Cerebellar nuclear complex (tissue), 1 donor: ENCODE results near the gene SEPTIN14.
"Not testable (repeated sequence)": the region's sequence is repeated elsewhere in the genome, so short reads cannot be mapped to it uniquely, and the experiment has no call there.

Experiments
- DNase-seq, 2 experiments: peaks; one replicate each; lab custom pipeline; 2025; lab: John Stamatoyannopoulos, UW

Gene SEPTIN14

DNA sequence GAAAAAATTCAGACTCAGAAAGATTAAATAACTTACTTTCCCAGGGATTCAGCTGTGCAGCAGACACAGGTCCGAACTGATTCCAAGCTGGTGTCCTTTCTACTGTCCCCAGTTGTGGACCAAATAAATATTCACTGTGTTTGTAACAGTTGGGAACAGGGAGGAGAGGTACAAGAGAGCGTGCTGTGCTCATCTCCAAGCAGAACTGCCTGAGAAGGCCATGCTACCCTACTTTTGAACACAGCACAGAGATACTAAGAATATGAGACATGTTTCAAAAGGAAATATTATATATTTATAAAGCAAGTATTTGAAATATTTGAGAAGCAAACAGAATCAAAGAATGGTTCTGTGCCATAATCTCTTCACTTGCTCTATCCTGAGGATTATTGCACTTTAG, at the start of gene SEPTIN14:
Gene SEPTIN14, minus strand, starts transcription at position 101 of the 400 bp plus-strand sequence. CDS start 756 bp downstream, outside the sequence.
- DNase-seq = not testable (repeated sequence)

- DNase-seq = no peak
Observed at GRCh38 chr7:55903985-55904759, 41.6 kb upstream of the SEPTIN14 start.

GRCh38 chr7:55901059-55901458, 38.5 kb upstream of the SEPTIN14 start:
- not testable (repeated sequence) for DNase-seq

DNA sequence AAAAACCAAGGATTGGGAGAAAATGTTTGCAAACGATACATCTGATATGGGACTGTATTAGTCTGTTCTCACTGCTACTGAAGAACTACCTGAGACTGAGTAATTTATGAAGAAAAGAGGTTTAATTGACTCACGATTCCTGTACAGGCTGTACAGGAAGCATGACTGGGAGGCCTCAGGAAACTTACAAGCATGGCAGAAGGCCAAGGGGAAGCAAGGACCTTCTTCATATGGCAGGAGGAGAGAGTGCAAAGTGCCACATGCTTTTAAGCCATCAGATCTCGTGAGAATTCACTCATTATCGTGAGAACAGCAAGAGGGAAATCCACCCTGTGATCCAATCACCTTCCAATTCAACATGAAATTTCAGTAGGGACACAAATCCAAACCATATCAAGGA, 35.7 kb upstream of the SEPTIN14 start:
- DNase-seq = no peak

DNA sequence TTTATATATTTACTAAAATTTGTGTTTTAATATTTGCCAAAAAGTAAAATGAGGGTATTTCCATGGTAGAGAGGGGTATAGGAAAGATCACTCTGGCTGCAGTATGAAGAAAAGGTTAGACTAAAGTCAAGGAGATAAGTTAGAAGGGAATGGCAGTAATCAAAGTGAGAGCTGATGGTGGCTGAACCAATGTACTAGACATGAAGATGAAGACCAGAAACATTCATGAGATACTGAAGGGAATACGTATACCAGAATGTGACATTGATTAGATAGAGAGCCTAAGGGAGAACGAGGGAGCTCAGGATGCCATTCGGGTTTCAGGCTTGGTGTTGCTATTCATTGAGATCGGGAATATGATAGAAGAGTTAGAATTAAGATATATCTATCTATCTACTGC, 32.5 kb upstream of the SEPTIN14 start:
- no peak for DNase-seq

- DNase-seq = no peak
Observed at GRCh38 chr7:55893940-55894339, 31.4 kb upstream of the SEPTIN14 start.

DNA sequence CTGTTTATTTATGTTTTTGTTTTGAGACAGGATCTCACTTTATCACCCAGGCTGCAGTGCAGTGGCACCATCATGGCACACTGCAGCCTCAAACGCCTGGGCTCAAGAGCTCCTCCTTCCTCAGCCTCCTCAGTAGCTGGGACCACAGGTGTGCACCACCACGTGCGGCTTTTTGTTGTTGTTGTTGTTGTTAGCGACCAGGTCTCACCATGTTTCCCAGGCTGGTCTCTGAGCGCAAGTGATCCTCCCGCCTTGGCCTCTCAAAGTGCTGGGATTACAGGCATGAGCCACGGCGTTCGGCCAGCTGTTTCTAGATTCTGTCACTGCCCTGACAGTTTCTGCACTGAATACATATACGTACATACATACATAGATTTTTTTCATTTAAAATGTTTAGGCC, 25.8 kb upstream of the SEPTIN14 start:
- not testable (repeated sequence) for DNase-seq

DNA sequence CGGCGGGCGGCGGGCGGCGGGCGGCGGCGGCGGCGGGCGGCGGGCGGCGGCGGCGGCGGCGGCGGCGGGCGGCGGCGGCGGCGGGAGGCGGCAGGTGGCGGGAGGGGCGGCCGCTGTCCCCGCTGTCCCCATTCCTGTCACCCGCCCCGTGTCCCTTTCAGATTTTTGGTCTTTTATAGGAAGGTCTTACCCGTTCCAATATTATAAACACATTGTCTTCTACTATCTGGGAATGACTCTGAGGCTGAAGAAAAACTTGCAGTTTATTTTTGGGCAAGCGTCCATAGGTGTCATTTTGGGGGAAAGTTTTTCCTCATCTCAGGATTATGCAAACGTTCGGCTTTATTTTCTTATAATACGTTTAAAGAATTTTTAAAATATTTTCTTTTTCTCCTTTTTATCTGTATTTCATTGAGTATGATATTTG, 25.3 kb upstream of the SEPTIN14 start:
- DNase-seq = no peak

- DNase-seq = no peak
Observed at GRCh38 chr7:55884321-55884720, 21.8 kb upstream of the SEPTIN14 start.

GRCh38 chr7:55878691-55879090, 16.1 kb upstream of the SEPTIN14 start:
- no peak for DNase-seq

DNA sequence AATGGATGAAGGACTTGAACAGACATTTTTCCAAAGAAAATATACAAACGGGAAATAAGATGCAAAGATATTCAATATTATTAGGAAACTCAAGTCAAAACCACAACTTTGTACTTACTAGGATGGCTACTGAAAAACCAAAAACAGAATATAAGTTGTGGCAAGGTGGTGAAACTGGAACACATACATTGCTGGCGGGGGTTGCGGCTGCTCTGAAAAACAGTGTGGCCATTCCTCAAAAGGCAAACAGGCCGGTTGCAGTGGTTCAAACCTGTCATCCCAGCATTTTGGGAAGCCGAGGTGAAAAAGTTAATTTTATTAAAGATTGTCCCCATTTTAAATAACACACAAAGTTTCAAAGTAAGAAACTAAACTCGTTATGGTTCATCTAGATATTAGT, 14.8 kb upstream of the SEPTIN14 start:
- no peak for DNase-seq

DNA sequence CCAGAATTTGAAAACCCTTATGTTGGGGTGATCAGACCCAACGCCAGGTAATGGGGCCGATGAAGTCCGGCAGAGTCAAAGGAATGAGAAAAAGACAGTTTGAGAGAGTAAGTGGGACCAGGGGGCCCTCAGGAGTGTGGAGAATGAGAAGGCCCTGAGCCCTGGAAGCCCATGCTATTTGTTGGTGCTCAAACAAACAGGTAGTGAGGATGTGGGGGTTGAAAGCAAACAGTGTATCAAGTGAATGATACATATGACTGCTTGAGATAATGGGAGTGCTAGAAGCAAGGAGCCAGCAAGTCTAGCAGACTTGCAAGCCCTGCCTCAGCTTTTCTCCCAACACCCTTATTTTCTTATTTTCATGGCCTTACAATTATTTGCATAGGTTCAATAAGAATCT, 11.2 kb upstream of the SEPTIN14 start:
- no peak for DNase-seq

GRCh38 chr7:55871932-55872485, 9.5 kb upstream of the SEPTIN14 start:
- no peak for DNase-seq

DNA sequence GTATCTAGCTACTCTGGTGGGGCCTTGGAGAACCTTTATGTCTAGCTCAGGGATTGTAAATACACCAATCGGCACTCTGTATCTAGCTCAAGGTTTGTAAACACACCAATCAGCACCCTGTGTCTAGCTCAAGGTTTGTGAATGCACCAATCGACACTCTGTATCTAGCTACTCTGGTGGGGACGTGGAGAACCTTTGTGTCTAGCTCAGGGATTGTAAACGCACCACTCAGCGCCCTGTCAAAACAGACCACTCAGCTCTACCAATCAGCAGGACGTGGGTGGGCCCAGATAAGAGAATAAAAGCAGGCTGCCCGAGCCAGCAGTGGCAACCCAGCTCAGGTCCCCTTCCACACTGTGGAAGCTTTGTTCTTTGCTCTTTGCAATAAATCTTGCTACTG, 6.4 kb upstream of the SEPTIN14 start:
- not testable (repeated sequence) for DNase-seq

DNA sequence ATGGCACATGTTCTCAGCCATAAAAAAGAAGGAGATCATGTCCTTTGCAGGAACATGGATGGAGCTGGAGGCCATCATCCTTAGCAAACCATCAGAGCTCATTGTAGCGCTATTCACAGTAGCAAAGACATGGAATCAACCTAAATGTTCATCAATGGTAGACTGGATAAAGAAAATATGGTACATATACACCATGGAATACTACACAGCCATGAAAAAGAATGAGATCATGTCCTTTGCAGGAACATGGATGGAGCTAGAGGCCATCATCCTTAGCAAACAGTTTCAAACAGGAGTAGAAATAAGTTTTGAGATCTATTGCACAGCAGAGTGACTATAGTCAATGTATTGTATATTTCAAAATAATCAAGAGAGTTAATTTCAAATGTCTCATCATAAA, 17.4 kb downstream of the SEPTIN14 start:
- DNase-seq = not testable (repeated sequence)

GRCh38 chr7:55838595-55838994, 24.0 kb downstream of the SEPTIN14 start:
- DNase-seq = no peak

DNA sequence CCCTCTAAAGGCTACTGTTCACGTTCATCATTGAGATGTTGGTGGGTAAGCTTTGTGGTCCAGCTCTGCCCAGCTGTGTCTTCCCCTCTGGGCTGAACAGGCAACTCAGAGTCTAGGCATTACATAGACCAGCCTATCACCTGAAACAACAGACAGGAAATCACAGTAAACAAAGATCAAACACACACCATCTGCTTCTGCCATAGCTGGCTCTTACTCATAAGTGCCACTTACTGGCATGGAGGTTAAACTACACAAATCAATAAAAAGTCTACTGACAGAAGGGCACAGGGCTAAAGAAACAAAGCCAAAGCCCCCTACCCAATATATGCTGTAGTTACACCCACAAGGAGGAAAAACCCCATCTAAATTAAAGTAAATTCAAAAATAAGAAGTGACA, 35.0 kb downstream of the SEPTIN14 start:
- no peak for DNase-seq

DNA sequence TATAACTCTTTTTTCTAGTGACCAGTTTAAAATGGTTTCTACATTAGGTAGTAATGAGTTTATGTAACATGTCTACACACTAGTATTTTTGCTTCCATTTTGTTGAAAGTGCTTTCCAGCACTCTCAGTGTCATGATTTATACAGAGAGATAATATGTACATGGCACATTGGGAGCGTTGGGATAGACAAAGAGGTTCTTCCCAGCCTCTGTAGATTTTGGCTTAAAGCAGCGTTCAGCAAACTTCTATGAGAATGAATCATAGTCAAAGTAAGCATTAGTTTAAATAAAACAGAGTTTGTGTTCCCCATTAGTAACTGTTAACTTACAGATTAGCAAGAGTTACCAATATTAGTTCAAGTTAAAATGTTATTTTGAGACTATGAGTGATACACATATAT, 43.9 kb downstream of the SEPTIN14 start:
- DNase-seq = no peak

DNA sequence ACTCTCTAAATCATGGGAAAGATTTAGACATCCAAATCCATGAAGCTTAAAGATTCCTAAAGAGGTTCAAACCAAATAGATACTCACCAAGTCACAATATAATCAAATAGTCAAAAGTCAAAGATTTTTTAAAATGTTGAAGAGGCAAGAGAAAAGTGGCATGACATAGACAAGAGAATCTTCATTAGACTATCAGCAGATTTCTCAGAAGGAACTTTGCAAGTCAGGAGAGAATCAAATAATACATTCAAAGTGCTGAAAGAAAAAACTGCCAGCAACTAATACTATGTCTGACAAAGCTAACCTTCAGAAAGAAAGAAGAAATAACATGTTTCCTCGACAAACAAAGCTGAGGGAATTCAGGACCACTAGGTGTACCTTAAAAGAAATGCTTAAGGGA, 65.3 kb downstream of the SEPTIN14 start:
- DNase-seq = not testable (repeated sequence)

DNA sequence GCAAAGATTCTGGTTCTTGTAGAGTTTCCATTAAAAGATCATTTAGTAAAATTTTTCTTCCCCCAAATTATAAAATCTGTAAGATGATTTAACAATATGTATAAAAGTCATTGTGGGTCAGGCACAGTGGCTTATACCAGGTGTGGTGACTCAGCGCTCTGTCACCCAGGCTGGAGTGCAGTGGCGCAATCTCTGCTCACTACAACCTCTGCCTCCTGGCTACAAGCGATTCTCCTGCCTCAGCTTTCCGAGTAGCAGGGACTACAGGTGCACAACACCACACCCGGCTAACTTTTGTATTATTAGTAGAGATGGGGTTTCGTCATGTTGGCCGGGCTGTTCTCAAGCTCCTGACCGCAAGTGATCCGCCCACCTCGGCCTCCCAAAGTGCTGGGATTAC, 68.0 kb downstream of the SEPTIN14 start:
- DNase-seq = no peak

- DNase-seq = no peak
Observed at GRCh38 chr7:55792048-55792447, 70.5 kb downstream of the SEPTIN14 start.

DNA sequence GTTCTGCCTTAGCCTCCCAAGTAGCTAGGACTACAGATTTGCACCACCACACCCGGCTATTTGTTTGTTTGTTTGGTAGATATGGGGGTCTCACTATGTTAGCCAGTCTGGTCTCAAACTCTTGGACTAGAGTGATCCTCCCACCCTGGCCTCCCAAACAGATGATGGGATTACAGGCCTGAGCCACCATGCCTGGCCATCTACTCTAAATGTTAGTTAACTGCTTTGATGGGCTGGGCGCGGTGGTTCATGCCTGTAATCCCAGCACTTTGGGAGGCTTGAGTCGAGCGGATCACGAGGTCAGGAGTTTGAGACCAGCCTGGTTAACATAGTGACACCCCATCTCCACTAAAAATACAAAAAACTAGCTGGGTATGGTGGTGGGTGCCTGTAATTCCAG, 74.8 kb downstream of the SEPTIN14 start:
- DNase-seq = no peak

GRCh38 chr7:55786901-55787300, 75.7 kb downstream of the SEPTIN14 start:
- DNase-seq = no peak

GRCh38 chr7:55785444-55785843, 77.1 kb downstream of the SEPTIN14 start:
- not testable (repeated sequence) for DNase-seq
